Suprapubic skin (tissue), 4 donors: ENCODE results near the gene NPIPB8. TPM values are rescaled to one million over a fixed set of nuclear protein-coding genes. Genes with fewer than 3 reads are reported as not detected.
"Not testable (repeated sequence)": the region's sequence is repeated elsewhere in the genome, so short reads cannot be mapped to it uniquely, and the experiment has no call there.

Experiments
- DNase-seq, 2 donors: peaks; one replicate each; pipeline ENCODE4 v3.0.0-alpha.2; 2019; ENCODE audit warnings: low spot score in 2 of 2
- H3K27ac ChIP-seq: fragments of 200-600 bp; sonication (generic); one replicate; pipeline ENCODE4 v1.5.1; 2019
- H3K27me3 ChIP-seq: fragments of 200-600 bp; sonication (generic); one replicate; pipeline ENCODE4 v1.5.1; 2019
- H3K36me3 ChIP-seq: fragments of 200-600 bp; sonication (generic); one replicate; pipeline ENCODE4 v1.5.1; 2019
- H3K4me1 ChIP-seq: fragments of 200-600 bp; sonication (generic); one replicate; pipeline ENCODE4 v1.5.1; 2019
- H3K4me3 ChIP-seq: fragments of 200-600 bp; sonication (generic); one replicate; pipeline ENCODE4 v1.5.1; 2019; ENCODE audit warnings: mild to moderate bottlenecking
- H3K9me3 ChIP-seq: fragments of 200-600 bp; sonication (generic); one replicate; pipeline ENCODE4 v1.5.1; 2019
- EP300 ChIP-seq: sonication (generic); formaldehyde crosslinking; IDR thresholded peaks from one replicate; pipeline ENCODE4 v1.6.1; 2017; ENCODE audit warnings: antibody characterized with exemption
- POLR2A ChIP-seq, 2 donors: fragments of 450-650 bp; IDR thresholded peaks; one replicate each; pipeline ENCODE4 v1.6.1; 2017; ENCODE audit warnings: antibody characterized with exemption in 2 of 2, mild to moderate bottlenecking in 2 of 2, moderate library complexity in 2 of 2
- POLR2AphosphoS5 ChIP-seq, 3 donors: sonication (generic); formaldehyde crosslinking; IDR thresholded peaks; one replicate each; pipeline ENCODE4 v1.6.1; 2017; ENCODE audit warnings: antibody characterized with exemption in 3 of 3
- WGBS: methylation state at CpG from one replicate; pipeline ENCODE4 v1.1.5; 2018; 5-methylcytosine and 5-hydroxymethylcytosine counted together
- total RNA-seq, 4 donors: library from RNA; depleted of rRNA; stranded (reverse); fragments of >200 nt; gene quantifications; one replicate each; pipeline ENCODE4 v1.1.0, GENCODE V29; 2016
- TF ChIP-seq, protein P1 (sequence below), 2 donors: fragments of 200-600 bp in 1 of 2; fragments of 450-650 bp in 1 of 2; sonication (generic) in 1 of 2; IDR thresholded peaks; one replicate each; pipeline ENCODE4 v1.5.1; 2016 to 2019; ENCODE audit warnings: antibody characterized with exemption in 2 of 2, mild to moderate bottlenecking in 1 of 2, moderate library complexity in 1 of 2

NPIPB8 gene
- total RNA-seq, 4 donors from 2014 or later = 1.0 to 4.9 TPM; not detected in 2

DNA sequence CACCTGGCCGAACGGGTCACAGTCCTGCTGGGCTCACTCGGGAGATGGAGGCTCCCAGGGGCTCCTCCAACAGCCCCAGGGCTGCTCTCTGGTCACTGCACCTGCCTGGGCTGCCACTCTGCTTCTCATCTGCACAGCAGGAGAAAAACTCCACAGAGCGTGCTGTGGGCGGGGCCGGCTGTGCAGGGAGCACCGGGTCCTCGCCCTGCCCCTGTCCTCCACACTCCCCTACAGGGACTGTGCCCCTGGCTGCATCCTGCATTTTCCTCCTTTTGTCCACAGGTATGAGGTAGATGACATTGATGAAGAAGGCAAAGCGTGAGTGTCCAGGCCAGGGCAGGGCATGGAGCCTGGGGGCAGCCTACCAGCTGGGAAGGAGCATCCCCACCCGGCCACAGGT lies 35.8 kb upstream of the NPIPB8 start:
- H3K4me1 ChIP-seq, H3K4me3 ChIP-seq, H3K27ac ChIP-seq, H3K9me3 ChIP-seq, H3K27me3 ChIP-seq, DNase-seq, H3K36me3 ChIP-seq: not testable (repeated sequence)
- WGBS = 80% methylated on average over 1 of the region's 10 CpGs

DNA sequence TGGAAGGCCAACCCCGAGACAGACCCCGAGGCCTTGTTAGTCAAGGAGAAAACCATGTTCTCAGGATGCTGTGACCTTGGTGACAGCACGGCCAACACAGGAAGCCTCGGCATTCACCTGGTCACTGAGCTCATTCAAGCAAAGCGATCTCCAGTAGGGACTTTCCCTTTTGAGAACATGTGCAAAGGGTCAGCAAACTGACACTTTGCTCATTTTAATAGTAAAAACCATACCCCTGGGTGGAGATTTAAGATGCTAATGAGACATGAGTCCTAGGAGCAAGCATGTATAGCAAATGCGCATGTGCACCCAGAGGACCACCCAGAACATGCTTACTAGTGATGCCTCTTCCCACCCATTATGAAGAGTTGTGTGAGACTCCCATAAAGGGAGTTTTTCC lies 35.3 kb upstream of the NPIPB8 start:
- DNase-seq = no peak

DNA sequence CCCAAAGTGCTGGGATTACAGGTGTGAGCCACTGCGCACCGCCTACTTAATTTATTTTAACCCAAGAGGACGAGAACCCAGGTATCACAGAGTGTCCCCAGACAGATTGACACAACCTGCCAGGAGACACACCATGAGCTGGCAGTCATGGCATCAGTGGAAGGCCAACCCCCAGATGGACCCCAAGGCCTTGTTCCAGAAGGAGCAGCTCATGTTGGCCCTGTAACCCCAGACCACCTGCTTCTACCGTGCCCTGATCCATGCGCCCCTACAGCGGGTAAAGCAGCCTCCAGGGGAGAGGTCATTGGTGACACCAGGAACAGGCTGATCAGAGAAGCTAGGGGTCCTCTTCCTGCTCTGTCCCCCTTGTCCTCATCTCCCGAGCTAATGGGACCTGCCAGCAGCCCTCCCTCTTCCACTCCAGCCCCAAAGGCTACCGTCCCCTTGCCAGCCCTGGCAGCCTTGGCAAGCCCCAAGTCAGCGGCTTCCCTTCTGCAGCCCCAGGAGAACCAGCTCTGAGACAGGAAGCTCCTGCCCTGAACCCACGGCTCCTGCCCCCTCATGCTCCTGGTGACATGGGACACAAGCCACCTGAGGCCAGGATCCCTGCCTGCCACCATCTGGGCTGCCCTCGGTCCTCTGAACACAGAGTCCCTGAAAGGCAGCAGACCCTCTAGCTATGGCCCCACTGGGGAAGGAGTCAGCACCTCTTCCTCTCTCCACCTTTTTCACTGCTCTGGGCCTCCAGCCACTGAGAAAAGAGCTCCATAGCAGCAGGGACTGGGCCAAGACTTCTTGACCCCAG lies 34.3 kb upstream of the NPIPB8 start:
- Histone ChIP-seq H3K4me3 (no peak overlapping the region), H3K27ac (no peak overlapping the region), H3K36me3 (no peaks in the 10 kb centered on the region), H3K4me1 (no peaks in the 10 kb centered on the region), H3K27me3 (no peaks in the 10 kb centered on the region), H3K9me3 (no peaks in the 10 kb centered on the region)
- no peak for DNase-seq
- TF ChIP-seq EP300 (no peak), POLR2A (IDR thresholded peaks at IDR 0.05) (no peak), POLR2AphosphoS5 (IDR thresholded peaks at IDR 0.05) (no peak)
- WGBS = 78% methylated on average over 11 of the region's 11 CpGs

More for the DNA sequence above, 35.3 kb upstream of the NPIPB8 start:
- Histone ChIP-seq H3K4me3 (no peak overlapping the region), H3K9me3 (no peaks in the 10 kb centered on the region), H3K36me3 (no peaks in the 10 kb centered on the region), H3K27me3 (no peaks in the 10 kb centered on the region), H3K4me1 (peaks cover 2% of the 10 kb centered on the region), H3K27ac (no peak overlapping the region)
- WGBS = 65% methylated on average over 6 of the region's 6 CpGs
- TF ChIP-seq, protein P1, sequence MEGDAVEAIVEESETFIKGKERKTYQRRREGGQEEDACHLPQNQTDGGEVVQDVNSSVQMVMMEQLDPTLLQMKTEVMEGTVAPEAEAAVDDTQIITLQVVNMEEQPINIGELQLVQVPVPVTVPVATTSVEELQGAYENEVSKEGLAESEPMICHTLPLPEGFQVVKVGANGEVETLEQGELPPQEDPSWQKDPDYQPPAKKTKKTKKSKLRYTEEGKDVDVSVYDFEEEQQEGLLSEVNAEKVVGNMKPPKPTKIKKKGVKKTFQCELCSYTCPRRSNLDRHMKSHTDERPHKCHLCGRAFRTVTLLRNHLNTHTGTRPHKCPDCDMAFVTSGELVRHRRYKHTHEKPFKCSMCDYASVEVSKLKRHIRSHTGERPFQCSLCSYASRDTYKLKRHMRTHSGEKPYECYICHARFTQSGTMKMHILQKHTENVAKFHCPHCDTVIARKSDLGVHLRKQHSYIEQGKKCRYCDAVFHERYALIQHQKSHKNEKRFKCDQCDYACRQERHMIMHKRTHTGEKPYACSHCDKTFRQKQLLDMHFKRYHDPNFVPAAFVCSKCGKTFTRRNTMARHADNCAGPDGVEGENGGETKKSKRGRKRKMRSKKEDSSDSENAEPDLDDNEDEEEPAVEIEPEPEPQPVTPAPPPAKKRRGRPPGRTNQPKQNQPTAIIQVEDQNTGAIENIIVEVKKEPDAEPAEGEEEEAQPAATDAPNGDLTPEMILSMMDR (IDR thresholded peaks at IDR 0.05) = no peak
- TF ChIP-seq POLR2AphosphoS5 (IDR thresholded peaks at IDR 0.05) (no peak), EP300 (no peak), POLR2A (IDR thresholded peaks at IDR 0.05) (no peak)

DNA sequence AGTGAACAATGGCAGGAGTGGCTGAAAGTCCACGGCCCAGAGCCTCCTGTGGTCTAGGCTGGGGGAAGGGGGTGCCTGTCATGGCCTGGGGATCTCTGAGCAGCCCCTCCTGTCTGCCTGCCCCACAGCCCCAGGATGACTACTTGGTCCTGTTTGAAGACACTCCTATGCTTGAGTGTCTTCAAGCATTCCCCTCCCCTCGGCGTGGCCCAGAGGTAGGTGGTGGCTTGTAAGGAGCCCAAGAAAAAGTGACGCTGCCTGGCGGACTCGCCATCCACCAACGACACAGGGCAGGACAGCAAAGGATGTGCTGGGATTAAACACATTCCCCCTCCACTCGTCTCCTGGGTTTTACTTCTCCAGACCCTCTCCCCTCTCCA lies 33.7 kb upstream of the NPIPB8 start:
- DNase-seq = peak in 1 of 2 donors; percentile 68
- Histone ChIP-seq H3K4me1 (peaks cover 2% of the 10 kb centered on the region), H3K27ac (no peak overlapping the region), H3K9me3 (no peaks in the 10 kb centered on the region), H3K36me3 (no peaks in the 10 kb centered on the region), H3K27me3 (no peaks in the 10 kb centered on the region), H3K4me3 (no peak overlapping the region)
- no peak for TF ChIP-seq POLR2AphosphoS5 (IDR thresholded peaks at IDR 0.05)
- 73% methylated on average over 8 of the region's 8 CpGs for WGBS

DNA sequence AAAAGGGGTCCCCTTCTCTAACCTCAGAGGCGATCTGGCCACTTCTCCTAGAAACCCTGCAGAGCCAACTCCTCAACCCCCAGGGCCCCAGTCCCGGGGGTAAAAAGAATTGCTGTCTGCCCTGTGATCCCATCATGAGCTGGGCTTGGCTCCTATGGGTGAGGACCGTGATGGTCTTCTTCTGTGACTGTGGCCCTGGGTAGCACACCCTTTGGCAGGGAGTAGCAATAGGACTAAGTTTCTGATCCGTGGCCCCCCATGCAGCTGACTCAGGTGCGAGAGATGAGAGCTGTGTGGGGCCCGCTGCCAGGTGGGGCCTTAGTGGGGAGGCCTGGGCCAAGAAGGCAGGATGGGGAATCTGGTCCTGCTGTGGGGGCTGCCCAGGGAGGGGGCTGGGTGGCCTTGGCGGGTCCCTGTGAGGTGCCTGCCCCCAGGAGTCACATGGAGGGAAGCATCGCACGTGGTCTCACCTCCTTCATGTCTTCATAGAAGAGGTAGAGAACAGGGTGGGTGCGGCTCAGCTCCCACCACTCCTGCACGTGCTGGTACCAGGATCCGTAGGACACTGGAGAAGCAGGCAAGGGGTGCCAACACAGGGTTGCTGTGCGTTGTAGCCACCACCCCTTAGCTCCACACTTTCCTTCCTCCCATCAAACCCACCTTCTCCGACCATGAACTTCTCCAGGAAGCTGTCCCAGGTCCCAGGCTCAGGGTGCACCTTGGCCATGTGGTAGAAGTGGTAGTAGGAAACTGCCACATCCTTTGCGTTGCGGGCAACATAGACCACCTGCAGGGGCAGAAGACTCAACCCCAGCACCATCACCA lies 31.4 kb upstream of the NPIPB8 start:
- no peak overlapping the region for H3K4me3 ChIP-seq
- peak in 1 of 2 donors; percentile 32 for DNase-seq
- H3K9me3 ChIP-seq = no peaks in the 10 kb centered on the region
- H3K36me3 ChIP-seq = no peaks in the 10 kb centered on the region
- no peak overlapping the region for H3K27ac ChIP-seq
- no peaks in the 10 kb centered on the region for H3K27me3 ChIP-seq
- peaks cover 19% of the 10 kb centered on the region for H3K4me1 ChIP-seq
- WGBS = 81% methylated on average over 16 of the region's 16 CpGs
- TF ChIP-seq, protein P1 (IDR thresholded peaks at IDR 0.05) = no peak

DNA sequence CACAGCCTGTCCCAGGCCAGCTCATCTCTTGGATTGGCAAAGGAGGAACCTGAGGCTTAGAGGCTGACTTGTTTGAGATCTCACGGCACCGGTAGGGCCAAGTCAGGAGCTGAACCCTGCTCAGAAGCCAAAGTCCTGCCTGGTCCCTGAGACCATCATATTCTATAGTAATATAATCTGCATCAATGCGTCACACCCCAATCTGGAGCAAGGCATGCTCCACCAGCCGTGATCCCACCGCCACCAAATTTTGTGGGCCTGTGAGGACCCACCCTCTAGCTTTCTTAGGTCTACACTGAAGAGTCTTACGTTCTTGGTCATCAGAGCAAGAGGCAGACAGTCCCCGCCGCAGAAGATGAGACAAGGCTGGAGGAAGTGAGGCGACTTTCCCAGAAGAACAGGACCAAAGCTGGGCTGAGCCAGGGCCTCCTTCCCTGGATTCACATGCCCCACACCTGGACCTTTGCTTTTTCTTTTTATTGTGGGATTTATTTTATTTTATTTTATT lies 30.7 kb upstream of the NPIPB8 start:
- DNase-seq = peak in 1 of 2 donors; percentile 72
- WGBS = 89% methylated on average over 8 of the region's 9 CpGs

DNA sequence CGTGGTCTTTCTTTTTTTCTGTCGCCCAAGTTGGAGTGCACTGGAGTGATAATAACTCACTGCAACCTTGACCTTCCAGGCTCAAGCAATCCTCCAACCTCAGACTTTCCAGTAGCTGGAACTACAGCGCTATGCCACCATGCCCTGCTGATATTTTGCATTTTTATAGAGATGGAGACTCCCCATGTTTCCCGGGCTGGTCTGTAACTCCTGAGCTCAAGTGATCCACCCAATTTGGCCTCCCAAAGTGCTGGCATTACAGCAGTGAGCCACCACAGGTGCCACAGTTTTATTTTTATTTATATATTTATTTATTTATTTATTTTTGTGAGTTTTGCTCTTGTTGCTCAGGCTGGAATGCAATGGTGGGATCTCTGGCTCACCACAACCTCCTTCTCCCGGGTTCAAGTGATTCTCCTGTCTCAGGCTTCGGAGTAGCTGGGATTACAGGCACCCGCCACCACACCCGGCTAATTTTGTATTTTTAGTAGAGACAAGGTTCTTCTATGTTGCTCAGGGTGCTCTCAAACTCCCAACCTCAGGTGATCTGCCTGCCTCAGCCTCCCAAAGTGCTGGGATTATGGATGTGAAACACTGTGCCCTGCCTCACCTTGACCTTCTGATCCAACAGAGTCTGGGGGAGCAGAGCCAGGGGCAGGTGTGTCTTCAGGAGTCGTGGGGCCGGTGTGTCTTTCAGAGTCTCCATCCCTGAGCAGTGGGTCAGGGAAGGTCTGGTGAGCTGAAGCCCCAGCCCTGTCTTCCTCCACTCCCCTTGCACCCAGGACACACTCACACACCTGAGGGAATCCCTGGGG lies 30.0 kb upstream of the NPIPB8 start:
- DNase-seq, H3K4me3 ChIP-seq, H3K27ac ChIP-seq, H3K36me3 ChIP-seq, H3K9me3 ChIP-seq, H3K27me3 ChIP-seq: not testable (repeated sequence)
- H3K4me1 ChIP-seq = peaks cover 19% of the 10 kb centered on the region
- WGBS = 95% methylated on average over 10 of the region's 10 CpGs

More for the DNA sequence above, 30.7 kb upstream of the NPIPB8 start:
- no peaks in the 10 kb centered on the region for H3K36me3 ChIP-seq
- H3K27me3 ChIP-seq = no peaks in the 10 kb centered on the region
- TF ChIP-seq POLR2A (IDR thresholded peaks at IDR 0.05) = no peak
- no peak for TF ChIP-seq EP300
- no peak for TF ChIP-seq POLR2AphosphoS5 (IDR thresholded peaks at IDR 0.05)
- TF ChIP-seq, protein P1 (IDR thresholded peaks at IDR 0.05) = no peak
- H3K27ac ChIP-seq = no peak overlapping the region
- peaks cover 19% of the 10 kb centered on the region for H3K4me1 ChIP-seq
- H3K9me3 ChIP-seq = no peaks in the 10 kb centered on the region
- H3K4me3 ChIP-seq = no peak overlapping the region

DNA sequence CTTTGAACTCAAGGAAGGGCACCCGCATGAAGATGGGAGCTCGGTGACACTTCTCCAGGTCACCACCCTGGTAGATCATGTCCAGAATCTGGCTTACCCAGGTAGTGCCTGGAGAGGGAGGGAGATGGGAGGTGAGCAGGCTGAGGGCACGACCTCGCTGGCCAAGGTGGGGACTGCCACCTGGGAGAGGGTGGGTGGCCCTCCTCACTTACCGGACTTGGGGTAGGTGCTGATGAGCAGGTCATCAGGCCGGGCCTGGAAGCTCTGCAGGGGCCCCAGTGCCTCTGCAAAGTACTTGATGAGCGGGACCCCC lies 29.4 kb upstream of the NPIPB8 start:
- not testable (repeated sequence) for H3K27ac ChIP-seq, H3K27me3 ChIP-seq

DNA sequence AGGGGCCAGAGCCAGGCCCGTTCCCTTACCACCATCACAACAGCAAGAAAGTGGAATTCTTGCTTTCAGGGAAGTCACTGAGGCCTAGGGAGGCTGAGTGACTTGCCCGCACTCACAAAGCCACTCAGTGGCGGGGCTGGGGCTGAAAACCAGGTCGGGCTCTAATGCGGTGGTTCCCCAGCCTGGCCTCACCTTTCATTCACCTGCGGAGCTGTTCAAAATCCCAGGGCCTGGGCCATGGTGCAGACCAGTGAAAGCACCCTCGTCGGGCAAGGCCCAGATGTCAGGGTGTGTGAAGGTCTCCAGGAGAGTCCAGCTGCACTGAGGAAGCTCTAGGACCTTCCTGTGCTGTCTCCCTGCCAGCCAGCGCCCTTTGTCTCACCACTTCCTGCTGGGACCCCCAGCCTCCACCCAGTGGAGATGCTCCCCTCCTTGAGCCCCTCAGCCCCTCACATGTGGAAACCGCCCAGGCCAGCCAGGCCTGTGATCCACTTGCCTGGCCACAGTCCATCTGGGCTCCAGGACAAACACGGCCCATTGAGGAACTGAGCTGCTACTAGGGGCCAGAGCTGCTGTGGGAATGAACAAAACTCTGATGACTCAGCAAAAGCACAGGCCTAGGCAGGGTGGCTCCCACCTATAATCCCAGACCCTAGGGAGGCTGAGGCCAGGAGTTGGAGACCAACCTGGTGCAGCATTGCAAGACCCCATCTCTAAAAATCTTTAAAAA lies 28.8 kb upstream of the NPIPB8 start:
- not testable (repeated sequence) for H3K27ac ChIP-seq, H3K36me3 ChIP-seq, H3K27me3 ChIP-seq, DNase-seq, H3K9me3 ChIP-seq
- H3K4me3 ChIP-seq = peak overlapping the region; percentile 28
- 78% methylated on average over 7 of the region's 11 CpGs for WGBS
- peaks cover 19% of the 10 kb centered on the region for H3K4me1 ChIP-seq

More for the DNA sequence above, 29.4 kb upstream of the NPIPB8 start:
- DNase-seq, H3K36me3 ChIP-seq, H3K9me3 ChIP-seq, H3K4me3 ChIP-seq: not testable (repeated sequence)
- H3K4me1 ChIP-seq = peaks cover 19% of the 10 kb centered on the region
- WGBS = 92% methylated on average over 7 of the region's 7 CpGs
